Measurements from ENCODE around the gene ZNF738.

The ZNF738 gene

GRCh38 chr19:21398851-21399250 lies 40.1 kb downstream of the ZNF738 start:
- TF ChIP-seq, protein P1, sequence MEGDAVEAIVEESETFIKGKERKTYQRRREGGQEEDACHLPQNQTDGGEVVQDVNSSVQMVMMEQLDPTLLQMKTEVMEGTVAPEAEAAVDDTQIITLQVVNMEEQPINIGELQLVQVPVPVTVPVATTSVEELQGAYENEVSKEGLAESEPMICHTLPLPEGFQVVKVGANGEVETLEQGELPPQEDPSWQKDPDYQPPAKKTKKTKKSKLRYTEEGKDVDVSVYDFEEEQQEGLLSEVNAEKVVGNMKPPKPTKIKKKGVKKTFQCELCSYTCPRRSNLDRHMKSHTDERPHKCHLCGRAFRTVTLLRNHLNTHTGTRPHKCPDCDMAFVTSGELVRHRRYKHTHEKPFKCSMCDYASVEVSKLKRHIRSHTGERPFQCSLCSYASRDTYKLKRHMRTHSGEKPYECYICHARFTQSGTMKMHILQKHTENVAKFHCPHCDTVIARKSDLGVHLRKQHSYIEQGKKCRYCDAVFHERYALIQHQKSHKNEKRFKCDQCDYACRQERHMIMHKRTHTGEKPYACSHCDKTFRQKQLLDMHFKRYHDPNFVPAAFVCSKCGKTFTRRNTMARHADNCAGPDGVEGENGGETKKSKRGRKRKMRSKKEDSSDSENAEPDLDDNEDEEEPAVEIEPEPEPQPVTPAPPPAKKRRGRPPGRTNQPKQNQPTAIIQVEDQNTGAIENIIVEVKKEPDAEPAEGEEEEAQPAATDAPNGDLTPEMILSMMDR (IDR thresholded peaks at IDR 0.05), result no peak
- H3K9me3 Mint-ChIP-seq, result peaks cover 92% of the 10 kb centered on the region
- peaks cover 10% of the 10 kb centered on the region for H3K4me1 Mint-ChIP-seq
- no peak for DNase-seq
- H3K36me3 Mint-ChIP-seq (ENCODE audit: low read depth), result peaks cover 79% of the 10 kb centered on the region
- peaks cover 8% of the 10 kb centered on the region for H3K27me3 Mint-ChIP-seq (ENCODE audit: low read depth, poor library complexity)
- no peak overlapping the region for H3K27ac Mint-ChIP-seq
- peak overlapping the region; percentile 74 for H3K4me3 Mint-ChIP-seq

DNA sequence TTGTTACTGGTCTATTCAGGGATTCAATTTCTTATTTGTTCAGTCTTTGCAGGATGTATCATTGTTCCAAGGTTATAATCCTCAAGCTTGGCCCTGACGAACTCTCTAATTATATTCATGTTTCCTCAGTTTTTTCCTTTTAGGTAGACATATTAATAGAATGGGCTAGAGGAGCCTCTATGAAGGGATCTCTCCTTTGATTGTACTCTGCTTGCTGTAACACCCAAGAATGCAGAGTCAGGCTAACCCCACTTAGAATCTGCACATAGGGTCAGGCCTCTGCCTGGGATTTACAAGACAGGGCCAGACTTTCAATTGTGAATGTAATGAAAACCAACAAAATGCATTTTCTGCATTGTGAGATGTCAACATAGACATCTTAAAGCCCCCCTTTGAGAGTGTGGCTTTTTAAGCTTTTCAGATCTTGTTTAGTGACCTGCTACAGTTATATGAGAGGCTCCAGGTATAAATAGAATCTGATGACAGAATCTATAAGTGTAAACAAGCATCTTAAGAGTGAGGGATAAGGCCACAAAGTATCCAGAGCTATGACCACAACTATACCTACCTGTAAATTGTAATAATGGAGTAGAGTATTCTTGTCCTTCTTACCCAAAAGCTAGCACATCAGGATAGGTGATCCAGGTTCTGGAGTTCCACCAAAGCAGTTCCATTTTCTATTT lies 43.6 kb downstream of the ZNF738 start:
- H3K36me3 Mint-ChIP-seq (ENCODE audit: low read depth), result peaks cover 96% of the 10 kb centered on the region
- TF ChIP-seq, protein P1 (IDR thresholded peaks at IDR 0.05), result no peak
- no peak for DNase-seq
- H3K4me3 Mint-ChIP-seq, result no peak overlapping the region
- peaks cover 3% of the 10 kb centered on the region for H3K27me3 Mint-ChIP-seq (ENCODE audit: low read depth, poor library complexity)
- H3K9me3 Mint-ChIP-seq, result peaks cover 93% of the 10 kb centered on the region
- peaks cover 8% of the 10 kb centered on the region for H3K4me1 Mint-ChIP-seq
- H3K27ac Mint-ChIP-seq, result no peak overlapping the region

DNA sequence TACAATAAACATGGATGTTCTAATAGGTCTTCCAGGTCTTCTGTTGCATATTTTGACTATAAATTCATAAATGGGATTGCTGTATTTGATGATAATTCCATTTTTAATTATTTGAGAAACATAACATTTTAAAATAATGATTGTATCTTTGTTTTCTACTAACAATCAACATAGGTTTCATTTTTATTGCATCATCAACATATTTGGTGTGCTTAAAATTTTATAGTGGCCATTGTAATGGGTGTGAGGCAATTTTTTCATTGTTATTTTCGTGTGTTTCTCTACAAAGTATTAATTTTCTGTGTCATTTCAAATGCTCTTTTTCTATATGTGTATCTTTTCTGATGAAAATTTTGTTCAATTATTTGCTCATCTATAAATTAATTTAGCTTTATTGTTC lies 51.4 kb downstream of the ZNF738 start:
- H3K27ac Mint-ChIP-seq, result no peak overlapping the region
- peaks cover 96% of the 10 kb centered on the region for H3K9me3 Mint-ChIP-seq

GRCh38 chr19:21422244-21422643 lies 63.4 kb downstream of the ZNF738 start:
- no peaks in the 10 kb centered on the region for H3K4me1 Mint-ChIP-seq
- H3K36me3 Mint-ChIP-seq (ENCODE audit: low read depth), result peaks cover 98% of the 10 kb centered on the region
- H3K4me3 Mint-ChIP-seq, result no peak overlapping the region
- no peak overlapping the region for H3K27ac Mint-ChIP-seq
- peaks cover 99% of the 10 kb centered on the region for H3K9me3 Mint-ChIP-seq
- H3K27me3 Mint-ChIP-seq (ENCODE audit: low read depth, poor library complexity), result no peaks in the 10 kb centered on the region
- TF ChIP-seq, protein P1 (IDR thresholded peaks at IDR 0.05), result no peak
- no peak for DNase-seq

More for the DNA sequence above, 51.4 kb downstream of the ZNF738 start:
- Mint-ChIP-seq H3K4me3 (no peak overlapping the region), H3K27me3 (ENCODE audit: low read depth, poor library complexity) (peaks cover 3% of the 10 kb centered on the region), H3K4me1 (no peaks in the 10 kb centered on the region), H3K36me3 (ENCODE audit: low read depth) (peaks cover 98% of the 10 kb centered on the region)
- DNase-seq, result no peak
- TF ChIP-seq, protein P1 (IDR thresholded peaks at IDR 0.05), result no peak

DNA sequence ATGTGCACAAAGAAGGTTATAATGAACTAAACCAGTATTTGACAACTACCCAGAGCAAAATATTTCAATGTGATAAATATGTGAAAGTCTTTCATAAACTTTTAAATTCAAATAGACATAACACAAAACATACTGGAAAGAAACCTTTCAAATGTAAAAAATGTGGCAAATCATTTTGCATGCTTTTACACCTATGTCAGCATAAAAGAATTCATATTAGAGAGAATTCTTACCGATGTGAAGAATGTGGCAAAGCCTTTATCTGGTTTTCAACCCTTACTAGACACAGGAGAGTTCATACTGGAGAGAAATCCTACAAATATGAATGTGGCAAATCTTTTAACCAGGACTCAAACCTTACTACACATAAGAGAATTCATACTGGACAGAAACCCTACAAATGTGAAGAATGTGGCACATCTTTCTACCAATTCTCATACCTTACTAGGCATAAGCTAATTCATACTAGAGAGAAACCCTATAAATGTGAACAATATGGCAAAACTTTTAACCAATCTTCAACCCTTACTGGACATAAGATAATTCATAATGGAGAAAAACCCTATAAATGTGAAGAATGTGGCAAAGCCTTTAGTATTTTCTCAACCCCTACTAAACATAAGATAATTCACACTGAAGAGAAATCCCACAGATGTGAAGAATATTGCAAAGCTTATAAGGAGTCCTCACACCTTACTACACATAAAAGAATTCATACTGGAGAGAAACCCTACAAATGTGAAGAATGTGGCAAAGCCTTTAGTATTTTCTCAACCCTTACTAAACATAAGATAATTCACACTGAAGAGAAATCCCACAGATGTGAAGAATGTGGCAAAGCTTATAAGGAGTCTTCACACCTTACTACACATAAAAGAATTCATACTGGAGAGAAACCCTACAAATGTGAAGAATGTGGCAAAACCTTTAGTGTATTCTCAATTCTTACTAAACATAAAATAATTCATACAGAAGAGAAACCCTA lies 64.5 kb downstream of the ZNF738 start:
- DNase-seq, result no peak
- Mint-ChIP-seq H3K36me3 (ENCODE audit: low read depth) (peaks cover 87% of the 10 kb centered on the region), H3K27ac (no peak overlapping the region), H3K9me3 (peaks cover 91% of the 10 kb centered on the region), H3K4me3 (no peak overlapping the region), H3K4me1 (no peaks in the 10 kb centered on the region), H3K27me3 (ENCODE audit: low read depth, poor library complexity) (no peaks in the 10 kb centered on the region)
- TF ChIP-seq, protein P1 (IDR thresholded peaks at IDR 0.05), result no peak
